ENCODE results near the gene KDM6A.
"Not testable (repeated sequence)": the region's sequence is repeated elsewhere in the genome, so short reads cannot be mapped to it uniquely, and the experiment has no call there.

KDM6A gene

DNA sequence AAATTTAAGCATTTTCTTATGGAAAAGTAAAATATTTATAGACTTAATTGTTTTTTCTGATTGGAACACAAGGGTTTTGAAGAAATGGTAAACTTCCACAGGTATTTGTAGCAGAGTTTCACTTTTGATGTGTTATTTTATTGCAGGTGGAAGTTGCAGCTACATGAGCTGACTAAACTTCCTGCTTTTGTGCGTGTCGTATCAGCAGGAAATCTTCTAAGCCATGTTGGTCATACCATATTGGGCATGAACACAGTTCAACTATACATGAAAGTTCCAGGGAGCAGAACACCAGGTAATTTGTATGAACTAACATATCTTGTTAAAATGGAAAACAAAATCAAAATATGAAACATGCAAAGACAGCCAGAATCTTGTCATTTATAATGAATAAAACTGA is 210.3 kb downstream of the KDM6A start:
- DNase-seq (ENCODE audit: low spot score), result no peak

DNA sequence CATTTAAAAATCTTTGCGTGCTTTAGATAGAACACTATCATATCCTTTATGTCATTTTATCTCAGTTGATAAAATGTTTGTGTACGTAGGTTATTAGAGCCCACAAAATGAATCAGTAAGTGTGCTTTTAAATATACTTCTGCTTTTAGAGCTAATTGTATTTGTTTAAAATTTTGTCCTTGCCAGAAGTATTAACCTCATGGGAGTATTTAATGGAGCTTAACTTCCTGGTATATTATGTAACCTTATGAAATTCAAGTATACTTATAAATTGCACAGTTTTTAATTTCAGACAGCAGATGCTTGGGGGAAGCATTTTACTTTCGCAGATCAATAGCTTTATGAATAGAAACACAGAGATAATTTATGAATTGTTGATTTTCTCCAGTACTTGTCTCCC is 237.5 kb downstream of the KDM6A start:
- no peak for DNase-seq (ENCODE audit: low spot score)

DNA sequence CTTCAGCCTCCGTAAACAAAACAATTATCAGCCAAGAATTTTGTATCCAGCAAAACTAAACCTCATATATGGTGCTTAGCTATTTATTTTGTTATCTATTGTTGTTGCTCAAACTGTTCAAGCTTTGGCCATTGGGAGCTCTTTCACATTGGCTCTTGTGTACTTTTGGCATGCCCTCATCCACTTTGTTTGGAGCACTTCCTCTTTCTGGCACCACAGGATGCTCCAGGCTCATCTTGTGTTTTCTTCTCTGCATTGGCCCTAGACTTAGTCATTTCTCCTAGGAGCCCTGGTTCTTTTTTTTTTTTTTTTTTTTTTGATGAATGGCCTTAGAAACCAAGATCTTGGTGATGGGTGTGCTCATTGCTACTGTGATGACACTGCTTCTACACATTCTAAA is 253.2 kb downstream of the KDM6A start:
- no peak for DNase-seq (ENCODE audit: low spot score)

DNA sequence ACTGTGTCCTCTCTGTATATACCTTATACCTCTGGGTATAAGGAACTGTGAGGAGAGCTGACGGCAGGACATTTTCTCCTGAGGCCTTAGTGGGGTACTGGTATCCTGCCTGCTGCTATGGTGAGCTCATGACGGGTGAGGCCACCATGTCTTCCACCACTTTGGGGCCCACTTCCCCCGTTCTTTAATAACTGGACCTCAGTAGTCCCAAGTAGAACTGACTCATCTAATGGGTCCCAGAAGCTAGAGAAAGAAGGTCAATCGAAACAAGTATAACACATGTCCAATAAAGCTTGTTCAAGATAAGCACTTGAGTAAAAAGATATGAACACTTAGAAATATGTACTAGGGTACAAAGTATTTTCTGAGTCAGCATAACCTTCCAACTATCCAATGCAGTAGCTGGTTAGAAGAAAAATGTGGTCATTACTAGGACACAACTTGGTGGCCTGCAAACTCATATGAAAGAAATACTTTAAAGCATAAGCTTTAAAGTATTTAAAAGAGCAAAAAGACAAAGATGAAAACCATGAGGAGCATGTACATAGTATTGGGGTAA is 256.0 kb downstream of the KDM6A start:
- DNase-seq (ENCODE audit: low spot score), result no peak

DNA sequence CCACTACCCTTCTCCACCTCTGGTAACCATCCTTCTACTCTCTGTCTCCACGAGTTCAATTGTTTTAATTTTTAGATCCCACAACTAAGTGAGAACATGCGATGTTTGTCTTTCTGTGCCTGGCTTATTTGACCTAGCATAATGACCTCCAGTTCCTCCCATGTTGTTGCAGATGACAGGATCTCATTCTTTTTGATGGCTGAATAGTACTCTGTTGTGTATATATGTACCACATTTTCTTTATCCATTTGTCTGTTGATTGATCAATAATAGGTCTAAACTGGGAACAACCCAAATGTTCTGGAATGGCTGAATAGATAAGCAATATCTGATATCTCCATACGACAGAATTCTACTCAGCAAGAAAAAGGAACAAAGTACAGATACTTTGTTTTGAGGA is 260.5 kb downstream of the KDM6A start:
- no peak for DNase-seq (ENCODE audit: low spot score)

DNA sequence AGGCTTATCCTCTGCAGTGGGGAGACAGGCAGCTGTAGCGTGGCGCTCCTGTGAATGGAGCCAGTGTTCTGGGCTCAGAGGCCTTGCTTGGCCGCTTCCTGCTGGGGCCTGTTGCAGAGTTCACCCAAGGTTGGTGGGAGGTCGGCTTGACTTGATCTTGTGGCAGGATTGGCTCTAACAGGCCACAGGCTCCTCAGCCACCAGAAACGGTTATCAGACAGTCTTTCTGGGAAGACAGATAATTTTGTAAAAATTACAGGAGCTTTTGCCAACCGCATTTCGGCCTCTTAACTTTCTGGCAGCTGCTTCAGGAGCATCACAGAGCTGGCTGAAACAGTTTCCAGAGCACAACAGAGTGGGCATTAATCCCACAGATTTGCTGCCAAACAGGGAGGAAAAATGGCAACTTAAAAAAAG is 261.3 kb downstream of the KDM6A start:
- DNase-seq (ENCODE audit: low spot score), result no peak

DNA sequence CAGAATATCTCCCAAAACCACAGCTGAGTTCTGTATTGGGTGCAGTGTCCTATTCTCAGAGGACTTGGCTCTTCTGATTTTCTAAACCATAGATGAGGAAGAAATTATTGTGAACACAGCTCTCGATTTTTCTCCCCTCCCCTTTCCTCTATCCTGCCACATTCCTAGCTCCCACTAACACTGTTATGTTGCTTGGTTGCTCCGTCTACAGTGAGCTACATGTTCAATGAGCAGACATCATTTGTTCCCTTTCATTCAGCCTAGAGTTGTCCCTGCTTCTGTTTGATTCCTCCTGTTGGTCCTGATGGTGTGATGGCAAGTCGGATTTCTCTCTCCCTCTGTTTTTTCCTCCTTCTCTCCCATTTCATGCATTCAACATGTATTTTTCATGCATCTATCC is 261.8 kb downstream of the KDM6A start:
- DNase-seq (ENCODE audit: low spot score), result no peak

DNA sequence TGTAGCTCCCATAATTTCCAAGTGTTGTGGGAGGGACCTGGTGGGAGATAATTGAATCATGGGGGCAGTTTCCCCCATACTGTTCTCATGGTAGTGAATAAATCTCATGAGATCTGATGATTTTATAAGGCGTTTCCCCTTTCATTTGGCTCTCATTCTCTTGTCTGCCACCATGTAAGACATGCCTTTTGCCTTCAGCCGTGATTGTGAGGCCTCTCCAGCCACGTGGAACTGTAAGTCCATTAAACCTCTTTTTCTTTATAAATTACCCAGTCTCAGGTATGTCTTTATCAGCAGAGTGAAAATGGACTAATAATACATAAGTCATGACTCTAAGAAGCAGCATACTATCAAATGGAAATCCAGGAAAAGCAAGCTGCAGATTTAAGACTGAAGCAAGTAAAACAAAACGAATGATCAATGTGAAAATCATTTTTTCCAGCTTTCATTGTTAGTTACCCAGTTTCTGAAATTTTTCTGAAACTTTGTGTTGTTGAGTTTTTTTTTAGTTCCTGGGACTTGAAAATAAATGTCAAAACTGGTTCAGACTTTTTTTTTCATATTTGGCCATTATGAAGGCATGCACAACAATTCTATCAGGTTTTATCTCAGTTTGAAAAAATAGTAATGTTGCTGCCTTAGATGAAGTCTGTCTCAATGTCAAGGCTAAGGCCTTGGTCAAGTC is 262.5 kb downstream of the KDM6A start:
- not testable (repeated sequence) for DNase-seq (ENCODE audit: low spot score)

DNA sequence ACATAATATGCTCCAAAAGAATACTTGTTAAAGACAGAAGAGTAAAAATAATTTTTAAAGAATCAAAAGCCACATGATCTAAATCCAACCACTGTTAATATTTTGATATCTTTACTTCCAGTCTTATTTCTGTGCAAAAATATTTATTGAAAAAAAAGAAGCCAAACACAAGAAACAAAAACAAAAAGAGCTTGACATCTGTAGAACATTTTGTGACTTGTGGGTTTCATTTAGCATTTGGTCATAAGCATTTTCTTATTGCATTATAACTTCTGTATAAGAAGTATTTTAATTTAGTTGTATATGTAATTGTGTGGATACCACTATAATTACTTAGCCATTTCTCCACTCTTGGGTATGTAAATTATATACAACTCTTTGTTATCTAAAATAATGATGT is 264.5 kb downstream of the KDM6A start:
- no peak for DNase-seq (ENCODE audit: low spot score)

DNA sequence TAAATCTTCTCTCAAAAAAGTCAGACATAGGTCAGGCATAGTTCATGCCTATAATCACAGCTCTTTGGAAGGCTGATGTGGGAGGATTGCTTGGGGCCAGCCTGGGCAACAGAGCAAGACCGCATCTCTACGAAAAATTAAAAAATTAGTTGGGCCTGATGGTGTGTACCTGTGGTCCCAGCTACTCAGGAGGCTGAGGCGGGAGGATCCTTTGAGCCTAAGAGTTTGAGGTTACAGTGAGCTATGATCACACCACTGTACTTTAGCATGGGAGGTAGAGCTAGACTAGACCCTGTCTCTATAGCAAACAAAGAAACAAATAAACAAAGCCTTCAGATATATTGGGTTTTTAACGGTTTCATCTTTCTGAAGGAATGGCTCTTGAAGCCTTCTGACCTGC is 265.5 kb downstream of the KDM6A start:
- DNase-seq (ENCODE audit: low spot score), result no peak

DNA sequence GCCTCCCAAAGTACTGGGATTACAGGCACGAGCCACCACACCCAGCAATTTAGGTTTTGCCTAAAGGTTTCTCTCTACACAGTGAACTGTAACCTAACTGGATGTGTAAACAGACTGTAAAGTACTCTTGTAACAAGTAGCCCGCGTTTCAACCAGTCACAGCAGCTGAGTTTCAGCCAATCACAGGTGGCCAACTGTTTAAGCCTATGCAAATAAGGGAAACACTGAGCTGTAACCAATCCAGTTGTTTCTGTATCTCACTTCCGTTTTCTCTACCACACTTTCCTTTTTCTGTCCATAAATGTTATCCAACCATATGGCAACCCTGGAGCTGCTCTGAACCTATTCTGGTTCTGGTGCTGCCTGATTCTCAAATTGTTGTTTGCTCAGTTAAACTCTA is 267.8 kb downstream of the KDM6A start:
- no peak for DNase-seq (ENCODE audit: low spot score)

DNA sequence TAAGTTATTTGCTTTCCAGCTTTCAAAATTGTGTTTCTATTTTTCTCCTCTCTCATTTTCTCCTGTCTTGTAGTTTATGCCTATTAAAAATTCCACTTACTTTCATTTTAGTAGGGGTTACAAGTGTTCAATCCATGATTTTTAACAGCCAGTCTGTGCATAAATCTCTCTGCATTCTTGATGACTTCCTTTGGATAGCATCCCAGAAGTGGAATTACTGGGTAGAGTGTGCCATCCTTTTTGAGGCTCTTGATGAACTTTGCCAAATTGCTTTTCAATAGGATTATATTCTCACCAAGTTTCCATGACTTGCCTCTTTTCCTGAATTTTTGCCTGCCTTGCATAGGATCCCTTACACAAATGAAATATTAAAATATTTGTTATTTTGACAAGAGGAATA is 269.2 kb downstream of the KDM6A start:
- no peak for DNase-seq (ENCODE audit: low spot score)

DNA sequence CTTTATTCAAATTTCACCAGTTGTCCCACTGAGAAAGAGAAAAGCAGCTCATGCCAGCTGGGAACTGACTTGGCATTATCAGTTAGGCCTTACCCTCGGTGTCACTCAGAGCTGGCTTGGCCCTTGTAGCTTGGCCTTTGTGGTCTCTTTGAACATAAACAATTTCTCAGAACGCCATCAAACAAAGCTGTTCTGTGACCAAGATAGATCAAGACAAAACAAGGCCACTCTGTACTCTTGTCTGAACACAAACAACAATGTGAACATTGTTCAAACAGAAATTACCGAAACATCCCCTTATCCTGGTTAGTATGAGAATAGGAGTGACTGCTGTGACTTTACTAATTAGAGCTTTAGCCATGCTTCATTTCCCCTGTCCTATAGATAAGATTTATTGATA is 270.5 kb downstream of the KDM6A start:
- DNase-seq (ENCODE audit: low spot score), result no peak

DNA sequence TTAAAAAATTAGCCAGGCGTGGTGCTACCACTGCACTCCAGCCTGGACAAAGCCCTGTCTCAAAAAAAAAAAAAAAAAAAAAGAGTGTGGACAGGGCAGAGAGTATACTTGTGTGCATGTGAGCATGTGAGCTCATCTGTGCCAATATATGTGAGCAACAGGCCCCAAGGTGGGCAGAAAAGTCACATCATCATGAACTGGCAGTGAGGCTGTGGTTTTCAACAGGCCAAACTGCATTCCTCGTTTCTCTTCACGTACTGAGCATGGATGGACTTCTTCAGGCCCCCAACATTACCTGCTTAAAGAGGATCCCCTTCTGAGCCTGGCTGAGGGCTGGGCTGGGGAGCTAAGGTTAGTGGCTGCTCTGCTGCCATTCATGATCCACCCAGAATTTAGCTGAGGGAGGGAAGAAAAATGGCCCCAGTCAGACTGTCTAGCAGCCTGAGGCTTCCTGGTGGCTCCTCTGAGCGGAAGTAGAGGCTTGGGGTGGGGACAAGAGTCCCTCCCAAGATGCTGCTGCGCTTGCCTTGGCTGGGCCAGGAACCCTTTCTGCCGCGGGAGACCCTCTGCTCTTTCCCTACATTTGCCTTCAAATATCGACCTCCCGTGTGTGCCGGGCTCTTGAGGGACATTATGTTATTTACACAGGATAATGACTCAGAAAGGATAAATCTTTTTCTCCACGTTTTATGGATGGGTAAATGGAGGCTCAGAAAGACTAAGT is 272.7 kb downstream of the KDM6A start:
- DNase-seq (ENCODE audit: low spot score), result no peak

DNA sequence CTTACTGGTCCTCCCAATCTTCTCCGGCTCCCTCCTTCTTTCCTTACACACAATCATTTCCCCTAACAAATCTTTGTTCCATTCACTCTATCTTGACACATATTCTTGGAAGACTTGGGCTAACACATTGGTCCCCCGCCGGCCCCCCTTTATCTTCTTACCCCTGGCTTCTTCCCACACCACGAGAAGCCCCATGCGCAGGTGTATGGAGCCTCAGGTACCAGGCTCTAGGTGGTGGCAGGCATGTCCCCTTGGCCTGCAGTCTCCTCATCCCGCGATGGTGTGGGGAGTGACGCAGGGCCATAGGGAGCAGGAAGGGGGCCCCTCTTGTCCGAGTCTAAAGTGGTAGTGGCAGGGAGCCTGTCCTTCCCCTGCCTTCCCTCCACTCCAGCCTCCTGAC is 277.8 kb downstream of the KDM6A start:
- no peak for DNase-seq (ENCODE audit: low spot score)

DNA sequence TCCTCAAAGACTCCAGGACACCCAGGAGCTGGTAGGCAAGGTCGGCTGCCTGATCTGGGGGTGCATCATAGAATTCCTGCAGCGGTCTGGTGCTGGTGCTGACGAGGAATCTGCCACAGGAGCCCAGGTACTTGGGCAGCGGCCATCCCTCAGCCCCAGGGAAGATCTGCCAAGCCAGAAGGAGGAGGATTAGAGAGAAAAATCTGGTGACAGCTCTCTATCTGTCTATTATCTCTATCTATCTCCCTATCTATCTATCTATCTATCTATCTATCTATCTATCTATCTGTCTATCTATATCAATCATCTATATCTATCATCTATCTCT is 281.0 kb downstream of the KDM6A start:
- DNase-seq (ENCODE audit: low spot score), result no peak

DNA sequence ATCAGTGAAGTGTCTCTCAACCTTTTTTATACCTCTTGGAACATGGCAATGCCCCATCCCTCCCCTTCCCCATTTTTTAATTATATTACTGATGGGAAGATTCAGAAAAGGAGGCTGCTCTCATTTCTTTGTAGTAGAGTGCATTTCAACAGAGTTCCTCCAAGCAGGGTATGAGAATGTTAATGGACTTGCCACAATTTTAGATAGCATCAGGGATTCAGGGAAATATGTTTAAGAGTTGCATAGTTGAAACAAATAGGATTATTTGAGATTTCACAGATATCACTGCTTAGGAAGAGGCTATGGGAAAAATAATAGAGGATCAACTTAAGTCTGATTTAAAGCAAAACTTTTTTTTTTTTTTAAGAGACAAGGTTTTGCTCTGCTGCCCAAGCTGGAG is 281.5 kb downstream of the KDM6A start:
- DNase-seq (ENCODE audit: low spot score), result no peak

DNA sequence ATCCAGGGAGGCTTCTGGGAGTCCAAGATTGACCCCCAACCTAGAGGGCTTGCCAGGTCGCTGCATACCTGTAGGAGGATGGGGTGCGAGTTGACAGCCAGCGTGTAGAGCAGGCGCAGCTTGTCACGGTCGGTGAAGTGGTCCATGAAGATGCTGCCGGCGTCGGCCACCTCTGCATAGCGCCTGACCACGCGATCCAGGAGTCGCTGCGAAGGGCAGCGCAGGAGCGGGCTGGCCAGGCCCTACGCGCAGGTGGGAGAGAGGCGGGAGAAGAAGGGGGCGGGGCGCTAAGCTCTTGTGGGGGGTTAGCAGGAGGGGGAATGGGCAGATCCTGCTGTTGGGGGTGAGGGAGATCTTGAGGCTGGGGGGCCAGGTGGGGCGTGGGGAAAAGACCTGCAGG is 284.7 kb downstream of the KDM6A start:
- DNase-seq (ENCODE audit: low spot score), result no peak
